ENCODE results near the gene JMJD6. TPM values are rescaled to one million over a fixed set of nuclear protein-coding genes. Genes with fewer than 3 reads are reported as not detected.

Gene JMJD6
- total RNA-seq, 1 donor from 2014 or later, result 29.6 TPM

GRCh38 chr17:76735586-76736348 is 9.4 kb upstream of the JMJD6 start:
- Histone ChIP-seq H3K36me3 (peaks cover 54% of the 10 kb centered on the region), H3K9me3 (no peaks in the 10 kb centered on the region), H3K4me1 (peaks cover 74% of the 10 kb centered on the region), H3K27me3 (ENCODE audit: low read depth) (no peaks in the 10 kb centered on the region), H3K27ac (peak overlapping the region; percentile 98), H3K4me3 (peak overlapping the region; percentile 95)
- intact Hi-C loops (cut with DNase I), result no loop called here
- TF ChIP-seq CTCF (IDR thresholded peaks at IDR 0.05), result no peak
- DNase-seq, result no peak
- ATAC-seq, result no peak

- Histone ChIP-seq H3K36me3 (peaks cover 62% of the 10 kb centered on the region), H3K4me3 (peak overlapping the region; percentile 95), H3K27ac (peak overlapping the region; percentile 98), H3K4me1 (peaks cover 72% of the 10 kb centered on the region), H3K27me3 (ENCODE audit: low read depth) (no peaks in the 10 kb centered on the region), H3K9me3 (no peaks in the 10 kb centered on the region)
- no peak for DNase-seq
- intact Hi-C loops (cut with DNase I), result no loop called here
- no peak for TF ChIP-seq CTCF (IDR thresholded peaks at IDR 0.05)
- no peak for ATAC-seq
Measured at GRCh38 chr17:76735006-76735405, 8.6 kb upstream of the JMJD6 start.

- DNase-seq (no peak), ATAC-seq (no peak)
- peaks cover 72% of the 10 kb centered on the region for H3K4me1 ChIP-seq
- peak overlapping the region; percentile 98 for H3K27ac ChIP-seq
- no peaks in the 10 kb centered on the region for H3K9me3 ChIP-seq
- no peak for TF ChIP-seq CTCF (IDR thresholded peaks at IDR 0.05)
- intact Hi-C loops (cut with DNase I), result no loop called here
- no peaks in the 10 kb centered on the region for H3K27me3 ChIP-seq (ENCODE audit: low read depth)
- peak overlapping the region; percentile 95 for H3K4me3 ChIP-seq
- peaks cover 69% of the 10 kb centered on the region for H3K36me3 ChIP-seq
Measured at GRCh38 chr17:76734080-76734840, 7.9 kb upstream of the JMJD6 start.

DNA sequence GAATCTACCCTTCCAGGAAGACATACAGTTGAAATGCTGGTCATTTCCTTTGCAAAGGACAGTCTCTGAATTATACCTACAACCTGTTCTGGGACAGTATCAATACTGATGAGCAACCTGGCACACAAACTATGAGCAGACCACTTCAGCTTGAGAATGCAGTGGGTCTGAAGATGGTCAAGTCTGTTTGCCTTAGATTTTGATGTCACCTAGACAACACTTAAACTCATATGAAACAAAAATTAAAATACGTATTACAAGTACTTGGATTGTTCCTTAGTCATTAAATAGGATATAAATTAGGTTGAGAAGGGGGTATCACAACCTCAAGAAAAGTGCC is 7.2 kb upstream of the JMJD6 start:
- H3K36me3 ChIP-seq, result peaks cover 72% of the 10 kb centered on the region

More for the DNA sequence above, 7.2 kb upstream of the JMJD6 start:
- ATAC-seq (no peak), DNase-seq (no peak)
- TF ChIP-seq CTCF (IDR thresholded peaks at IDR 0.05), result no peak
- Histone ChIP-seq H3K9me3 (no peaks in the 10 kb centered on the region), H3K4me3 (no peak overlapping the region), H3K4me1 (peaks cover 71% of the 10 kb centered on the region), H3K27ac (no peak overlapping the region), H3K27me3 (ENCODE audit: low read depth) (no peaks in the 10 kb centered on the region)
- intact Hi-C loops (cut with DNase I), result no loop called here
